NB4 (cell line): ENCODE measurements around the gene RASSF4.

Experiments used
- CTCF ChIP-seq: IDR thresholded peaks from one replicate; pipeline ENCODE4 v1.5.1; 2012; ENCODE audit warnings: low read depth, low read length
- MYC ChIP-seq: IDR thresholded peaks from 2 replicates; pipeline ENCODE4 v1.6.1; 2011; ENCODE audit warnings: low read depth, low read length
- POLR2A ChIP-seq: IDR thresholded peaks from 2 replicates; pipeline ENCODE4 v1.6.1; 2011; ENCODE audit warnings: mild to moderate bottlenecking; ENCODE audit not compliant: insufficient read length; ENCODE audit errors: extremely low read depth

- TF ChIP-seq CTCF, result no peak
- no peak for TF ChIP-seq POLR2A
- no peak for TF ChIP-seq MYC
Measured at GRCh38 chr10:44944354-44944753, 15.2 kb upstream of the RASSF4 start.
